NCI-H82 treated with DMSO at 0.1 percent for 48 hours (cell line): Measurements from ENCODE around the gene ECI1.
A peak's percentile ranks its signal among the peaks of the same experiment; 100 is the strongest.

Source experiments
- DNase-seq: peaks from one replicate; lab custom pipeline; 2025; ENCODE audit not compliant: unreplicated experiment; lab: John Stamatoyannopoulos, UW

The ECI1 gene, protein sequence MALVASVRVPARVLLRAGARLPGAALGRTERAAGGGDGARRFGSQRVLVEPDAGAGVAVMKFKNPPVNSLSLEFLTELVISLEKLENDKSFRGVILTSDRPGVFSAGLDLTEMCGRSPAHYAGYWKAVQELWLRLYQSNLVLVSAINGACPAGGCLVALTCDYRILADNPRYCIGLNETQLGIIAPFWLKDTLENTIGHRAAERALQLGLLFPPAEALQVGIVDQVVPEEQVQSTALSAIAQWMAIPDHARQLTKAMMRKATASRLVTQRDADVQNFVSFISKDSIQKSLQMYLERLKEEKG

DNA sequence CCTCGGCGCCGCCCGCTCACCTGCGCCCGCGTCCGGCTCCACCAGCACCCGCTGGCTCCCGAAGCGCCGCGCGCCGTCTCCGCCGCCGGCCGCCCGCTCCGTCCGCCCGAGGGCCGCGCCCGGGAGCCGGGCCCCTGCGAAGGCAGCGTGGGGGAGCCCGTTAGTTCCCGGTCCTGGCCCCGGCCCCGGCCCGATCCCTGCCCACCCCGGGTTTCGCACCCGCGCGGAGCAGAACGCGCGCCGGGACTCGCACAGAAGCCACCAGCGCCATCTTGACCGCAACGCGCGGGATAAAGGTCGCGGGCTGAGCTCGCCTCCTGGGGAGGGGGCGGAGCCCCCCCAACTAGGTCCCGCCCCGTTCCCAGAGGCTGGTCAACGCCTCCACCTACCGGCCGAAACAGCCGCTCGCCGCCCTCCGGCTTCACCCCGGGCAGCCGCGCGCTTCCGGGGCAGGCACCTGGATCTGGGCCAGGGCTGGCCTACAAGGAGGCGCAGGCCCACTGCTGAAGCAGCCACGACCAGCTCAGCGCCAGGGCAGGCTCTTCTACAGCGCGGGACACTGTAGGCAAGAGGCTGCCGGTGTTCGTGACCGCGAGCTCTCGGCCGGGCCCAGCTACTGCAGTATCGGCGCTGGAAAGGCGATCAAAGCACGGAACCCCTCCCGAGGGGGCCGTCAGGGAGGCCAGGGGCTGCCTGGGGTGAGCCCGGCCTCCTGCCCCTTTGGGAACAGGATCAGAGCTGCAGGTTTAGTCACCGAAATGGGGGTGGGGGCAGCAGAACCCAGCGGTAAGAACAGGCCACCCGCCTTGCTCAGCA, at the start of gene ECI1:
Gene ECI1, minus strand, starts transcription at position 292 of the 816 bp plus-strand sequence. Its CDS starts 21 bp downstream, at position 271.
- peak; percentile 83 for DNase-seq

DNA sequence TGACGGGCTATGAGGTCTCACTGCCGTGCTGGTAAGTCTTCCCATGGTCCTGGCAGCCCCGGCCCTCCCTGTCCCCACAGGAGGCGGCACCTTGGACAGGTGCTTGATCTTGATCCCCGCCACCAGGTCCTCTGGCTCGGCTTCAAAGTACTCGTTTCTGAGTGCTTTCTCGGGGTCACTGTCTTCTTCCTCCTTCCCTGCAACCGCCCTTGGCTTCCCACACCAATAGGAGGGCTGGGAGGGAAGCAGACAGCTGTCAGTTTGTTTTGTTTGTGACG, 48.5 kb upstream of the ECI1 start:
- no peak for DNase-seq

DNA sequence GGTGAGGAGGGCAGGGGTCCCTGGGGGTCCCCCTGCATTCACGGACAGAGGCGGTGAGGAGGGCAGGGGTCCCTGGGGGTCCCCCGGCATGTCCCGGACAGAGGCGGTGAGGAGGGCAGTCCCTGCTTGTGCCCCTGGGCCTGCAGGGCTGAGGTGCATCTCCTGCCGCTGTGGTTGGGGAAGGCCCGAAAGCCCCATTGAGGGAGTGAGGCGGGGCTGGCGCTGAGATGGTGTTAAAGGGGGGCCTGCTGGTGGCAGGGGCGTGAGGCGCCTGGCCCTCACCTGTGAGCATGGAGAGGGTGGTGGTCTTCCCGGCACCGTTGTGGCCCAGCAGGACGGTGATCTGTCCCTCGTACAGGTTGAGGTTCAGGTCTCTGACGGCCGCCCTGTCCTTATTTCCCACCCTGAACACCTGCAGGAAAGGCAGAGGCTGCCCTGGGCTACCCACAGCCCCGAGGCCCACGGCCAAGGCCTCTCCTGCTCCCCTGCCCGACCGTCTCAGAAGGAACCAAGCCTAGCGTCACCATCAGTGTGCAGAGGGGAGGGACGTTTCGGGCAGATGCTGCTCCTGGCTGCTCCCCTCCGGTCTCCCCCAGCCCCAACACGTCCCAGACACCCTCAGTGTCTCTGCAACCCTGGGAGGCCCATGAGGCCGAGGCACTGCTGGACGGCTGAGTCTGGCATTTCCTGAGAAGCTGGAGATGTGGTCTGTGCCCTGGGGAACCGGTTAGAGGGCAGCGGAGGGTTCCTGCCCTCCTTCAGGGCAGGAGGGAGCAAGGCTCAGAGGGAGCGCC, 47.9 kb upstream of the ECI1 start:
- DNase-seq, result no peak

DNA sequence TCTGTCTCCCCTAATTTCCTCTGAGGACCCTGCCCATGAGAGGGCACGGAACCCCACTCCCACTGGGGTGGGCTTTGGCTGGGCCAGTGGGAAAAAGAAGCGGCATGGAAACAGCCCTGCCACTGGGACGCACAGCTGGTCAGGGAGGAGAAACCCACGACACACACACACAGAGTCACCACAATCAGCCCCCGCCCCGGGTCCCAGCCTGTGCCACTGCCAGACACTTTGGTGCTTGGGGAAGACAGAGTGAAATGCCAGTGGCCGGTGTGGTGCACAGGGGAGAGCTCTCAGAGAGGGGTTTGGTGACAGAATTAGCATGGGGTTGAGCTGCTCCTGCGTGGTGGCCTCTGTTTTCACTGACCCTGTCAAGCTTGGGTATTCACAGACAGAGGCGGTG, 47.2 kb upstream of the ECI1 start:
- no peak for DNase-seq

DNA sequence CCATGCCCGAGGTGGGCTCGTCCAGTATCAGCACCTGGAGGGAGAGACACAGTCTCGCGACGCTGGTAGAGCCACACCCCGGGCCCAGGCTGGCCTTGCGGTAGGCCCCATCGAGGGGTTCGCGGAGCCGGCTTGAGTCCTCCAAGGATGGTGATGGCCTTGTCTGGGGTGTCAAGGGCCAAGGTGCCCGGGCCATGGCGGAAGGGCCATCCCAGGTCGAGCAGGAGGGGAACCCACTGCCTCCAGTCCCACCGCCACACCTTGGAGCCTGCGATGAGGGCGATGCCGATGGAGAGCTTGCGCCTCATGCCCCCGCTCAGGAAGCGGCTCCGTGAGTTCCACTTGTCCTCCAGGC, 46.1 kb upstream of the ECI1 start:
- DNase-seq, result no peak

DNA sequence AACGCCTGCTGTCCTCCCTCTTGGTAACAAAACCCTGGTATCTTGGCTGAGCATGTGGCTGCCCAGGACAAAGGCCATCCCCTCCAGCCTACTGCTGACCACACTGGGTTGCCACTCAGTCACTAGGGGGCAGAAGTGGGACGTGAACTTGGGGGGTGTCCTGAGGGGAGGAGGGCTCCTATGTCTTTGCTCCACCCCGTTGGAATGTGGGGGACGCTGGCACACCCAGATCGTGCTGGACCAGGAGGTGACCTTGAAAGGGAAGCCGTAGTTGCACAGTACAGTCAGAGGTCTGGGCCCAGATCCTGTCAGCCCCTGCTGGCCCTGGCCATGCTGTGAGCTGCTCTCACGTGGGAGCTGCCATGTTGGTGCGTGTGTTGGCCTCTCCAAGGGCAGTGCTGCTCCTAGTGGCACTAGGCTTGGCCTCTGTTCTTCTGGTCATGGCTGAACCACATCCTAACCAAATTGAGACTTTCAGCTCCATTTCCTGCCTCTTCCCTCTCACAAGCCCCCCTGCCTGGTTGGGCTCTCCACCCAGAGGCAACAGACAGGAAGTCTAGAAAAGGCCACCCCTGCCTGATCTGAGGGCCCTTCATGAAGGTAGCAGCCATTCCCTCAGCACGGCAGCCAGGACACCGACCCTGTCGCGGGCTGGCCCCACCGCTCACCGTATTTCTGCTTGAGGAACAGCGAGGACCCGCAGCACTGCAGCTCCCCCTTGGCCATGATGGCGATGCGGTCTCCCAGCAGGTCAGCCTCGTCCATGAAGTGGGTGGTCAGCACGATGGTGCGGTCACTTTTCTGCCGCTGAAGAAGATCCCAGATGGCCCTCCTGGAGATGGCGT, 45.5 kb upstream of the ECI1 start:
- DNase-seq, result no peak

DNA sequence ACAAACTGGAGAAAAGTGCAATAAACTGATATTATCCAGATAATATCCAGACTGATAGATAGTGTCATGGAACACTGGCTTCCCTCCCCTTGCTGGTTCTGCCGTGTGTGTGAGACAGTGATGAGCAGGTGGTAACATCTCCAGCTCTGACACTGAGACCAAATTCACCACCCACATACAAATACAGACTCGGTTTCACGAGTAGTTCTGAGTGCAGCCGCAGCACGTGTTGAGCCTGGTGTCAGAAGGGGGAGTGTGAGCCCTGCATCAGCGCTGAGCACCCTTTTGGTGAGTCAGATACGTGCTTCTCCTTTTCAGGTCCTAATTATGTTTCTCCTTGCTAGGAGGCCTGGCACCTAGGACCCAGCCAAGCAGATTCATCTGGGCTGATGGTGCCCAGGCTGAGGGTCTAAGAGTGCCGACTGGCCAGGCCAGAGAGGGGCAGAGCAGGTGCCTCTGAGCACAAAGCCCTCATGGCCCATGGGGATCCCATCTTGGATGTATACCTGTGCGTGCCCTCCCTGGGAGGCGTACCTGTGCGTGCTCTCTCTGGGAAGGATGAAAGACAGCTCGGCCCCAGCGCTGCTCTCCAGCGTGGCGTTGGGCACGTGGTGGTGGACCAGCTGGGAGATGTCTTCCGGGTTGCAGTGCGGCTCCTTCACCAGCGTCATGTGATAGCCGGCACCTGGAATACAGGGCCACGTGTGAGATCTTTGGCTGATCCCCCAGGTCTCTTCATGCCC, 43.8 kb upstream of the ECI1 start:
- DNase-seq, result no peak

DNA sequence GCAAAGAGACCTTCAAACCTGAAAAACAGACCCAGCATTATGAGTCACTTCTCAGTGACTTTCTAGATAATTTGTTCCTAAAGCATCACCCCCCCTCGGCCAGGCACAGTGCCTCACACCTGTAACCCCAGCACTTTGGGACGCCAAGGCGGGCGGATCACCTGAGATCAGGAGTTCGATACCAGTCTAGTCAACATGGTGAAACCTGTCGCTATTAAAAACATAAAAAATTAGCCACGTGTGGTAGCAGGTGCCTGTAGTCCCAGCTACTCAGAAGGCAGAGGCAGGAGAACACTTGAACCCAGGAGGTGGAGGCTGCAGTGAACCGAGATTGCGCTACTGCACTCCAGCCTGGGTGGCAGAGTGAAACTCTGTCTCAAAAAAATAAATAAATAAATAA, 40.8 kb upstream of the ECI1 start:
- DNase-seq, result no peak

DNA sequence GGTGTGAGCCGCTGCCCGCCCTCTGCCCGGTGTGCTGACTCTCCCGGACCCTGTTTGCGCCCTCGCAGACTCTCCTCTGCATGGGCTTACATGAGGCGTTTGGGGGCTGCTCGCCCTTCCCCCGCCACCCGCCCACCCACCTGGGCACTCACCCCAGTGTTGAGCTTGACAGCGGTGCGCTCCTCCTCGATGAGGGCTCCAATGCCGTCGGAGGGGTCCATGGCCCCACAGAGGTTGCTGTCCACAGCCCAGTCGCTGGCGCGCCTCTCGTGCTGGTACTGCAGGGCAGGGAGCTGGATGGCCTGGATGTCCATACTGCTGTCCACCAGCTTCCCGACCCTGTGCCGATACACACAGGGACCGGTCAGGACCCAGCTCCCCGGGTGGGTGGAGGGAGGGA, 37.9 kb upstream of the ECI1 start:
- DNase-seq, result no peak

DNA sequence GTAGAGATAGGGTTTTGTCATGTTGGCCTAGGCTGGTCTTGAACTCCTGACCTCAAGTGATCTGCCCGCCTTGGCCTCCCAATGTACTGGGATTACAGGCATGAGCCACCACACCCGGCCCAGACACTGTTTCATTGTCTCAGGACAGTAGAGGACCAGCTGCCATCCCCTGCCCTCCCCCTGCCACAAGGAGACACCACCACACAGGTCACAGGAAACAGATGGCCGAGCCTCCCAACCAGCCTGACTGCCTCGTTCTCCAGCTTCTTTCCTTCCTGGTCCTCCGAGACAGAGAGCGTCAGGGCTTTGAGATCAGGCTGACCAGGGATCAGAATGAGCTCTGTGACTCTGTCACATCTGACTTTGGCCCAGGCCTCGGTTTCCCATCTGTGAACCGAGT, 37.3 kb upstream of the ECI1 start:
- no peak for DNase-seq

DNA sequence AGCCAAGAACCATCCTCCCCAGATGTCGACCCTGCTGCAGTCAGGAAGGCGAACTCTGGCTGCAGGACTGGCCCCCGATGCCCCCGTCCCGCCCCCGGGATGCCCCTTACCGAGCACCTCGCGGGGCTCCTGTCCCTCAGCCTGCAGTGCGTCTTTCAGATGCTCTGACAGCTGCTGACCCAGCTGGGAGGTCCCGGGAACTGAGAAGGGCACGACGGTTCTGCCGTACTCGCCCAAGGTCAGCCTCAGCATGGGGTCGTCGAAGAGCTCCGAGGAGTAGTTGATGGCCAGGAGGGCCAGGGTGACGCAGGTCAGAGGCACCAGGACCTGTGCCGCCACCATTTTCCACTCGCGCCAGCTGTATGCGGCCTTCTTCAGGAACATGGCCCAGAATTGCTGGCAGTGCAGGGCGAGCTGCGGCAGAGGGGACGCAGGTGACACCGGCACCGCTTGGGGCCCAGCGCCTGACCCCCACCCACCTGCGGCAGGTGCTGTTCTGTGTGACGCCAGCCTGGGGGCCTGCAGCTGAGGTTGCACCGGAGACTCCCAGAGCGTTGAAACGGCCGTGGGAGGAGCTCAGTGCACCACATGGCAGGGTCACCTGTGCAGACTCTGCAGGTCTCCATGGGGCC, 36.6 kb upstream of the ECI1 start:
- DNase-seq, result no peak

DNA sequence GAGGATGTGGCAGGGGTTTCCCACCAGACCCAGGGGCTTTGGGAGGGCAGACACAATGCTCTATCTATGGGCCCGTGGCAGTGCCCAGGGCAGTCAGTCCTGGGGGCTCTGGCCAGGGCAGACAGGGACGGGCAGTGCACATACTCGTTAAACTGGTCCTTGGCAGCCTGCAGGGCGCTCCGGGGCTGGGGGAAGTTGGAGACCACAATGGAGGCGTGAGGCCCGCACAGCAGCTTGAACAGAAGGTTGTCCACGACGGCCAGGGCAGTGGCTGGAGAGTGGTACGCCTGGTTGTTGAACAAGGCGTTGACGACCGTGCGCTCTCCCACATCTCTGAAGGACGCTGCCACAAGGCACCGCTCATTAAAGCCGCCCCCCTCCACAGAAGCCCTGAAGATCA, 35.2 kb upstream of the ECI1 start:
- DNase-seq, result no peak

DNA sequence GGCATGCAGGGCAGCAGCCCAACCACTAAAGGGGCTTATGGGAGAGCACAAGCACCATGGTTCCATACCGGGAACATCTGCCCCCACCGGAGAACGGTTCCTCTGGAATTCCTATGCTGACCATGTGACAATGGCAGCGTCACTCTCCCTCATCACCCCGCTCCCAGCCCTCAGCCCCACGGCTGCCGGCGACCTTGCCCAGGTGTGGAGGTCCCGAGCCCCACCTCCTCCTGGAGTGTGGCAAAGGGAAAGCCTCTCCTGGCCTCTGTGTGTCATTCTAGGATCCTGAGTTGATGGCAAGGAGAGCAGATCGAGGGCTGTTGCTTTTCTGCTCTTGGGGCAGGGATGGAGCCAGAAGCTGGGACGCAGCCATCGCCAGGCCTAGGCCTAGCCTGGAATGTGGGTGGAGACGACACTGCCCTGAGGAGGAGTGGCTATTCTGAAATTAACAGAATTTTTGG, 34.4 kb upstream of the ECI1 start:
- no peak for DNase-seq

DNA sequence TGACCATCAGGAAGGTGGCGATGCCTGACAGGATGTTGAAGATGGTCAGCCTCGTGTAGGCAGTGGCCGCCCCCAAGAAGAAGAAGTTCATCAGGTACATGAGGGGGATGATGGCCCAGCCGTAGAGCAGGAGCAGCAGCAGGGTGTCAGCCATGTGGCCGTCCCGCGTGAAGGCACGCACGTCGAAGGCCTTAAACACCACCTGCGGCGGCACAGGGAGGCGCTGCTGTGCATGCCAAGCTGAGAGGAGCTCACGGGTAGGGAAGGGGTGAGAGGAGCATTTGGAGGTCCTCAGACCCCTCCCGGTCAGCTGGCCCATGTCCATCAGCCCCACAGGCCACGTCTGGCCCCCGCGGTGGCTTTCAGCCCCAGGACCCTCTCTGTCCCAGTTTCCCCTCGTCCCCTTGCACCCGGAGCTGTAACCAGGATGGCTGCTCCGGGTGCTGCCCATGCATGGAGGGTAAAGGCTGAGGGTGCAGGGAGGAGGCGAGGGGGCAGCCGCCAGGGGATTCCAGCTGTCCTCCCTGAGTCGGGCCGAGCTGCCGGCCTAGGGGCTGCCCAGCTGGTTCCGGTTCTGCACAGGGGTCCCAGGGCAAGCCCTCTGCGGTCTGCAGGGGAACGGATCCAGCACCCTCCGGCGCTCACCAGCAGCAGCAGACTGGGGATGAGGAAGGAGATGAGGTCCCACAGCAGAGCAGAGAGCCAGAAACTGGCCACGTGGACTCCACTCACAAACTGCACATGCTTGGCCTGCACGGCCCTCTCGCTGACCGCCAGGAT, 33.6 kb upstream of the ECI1 start:
- DNase-seq, result no peak

DNA sequence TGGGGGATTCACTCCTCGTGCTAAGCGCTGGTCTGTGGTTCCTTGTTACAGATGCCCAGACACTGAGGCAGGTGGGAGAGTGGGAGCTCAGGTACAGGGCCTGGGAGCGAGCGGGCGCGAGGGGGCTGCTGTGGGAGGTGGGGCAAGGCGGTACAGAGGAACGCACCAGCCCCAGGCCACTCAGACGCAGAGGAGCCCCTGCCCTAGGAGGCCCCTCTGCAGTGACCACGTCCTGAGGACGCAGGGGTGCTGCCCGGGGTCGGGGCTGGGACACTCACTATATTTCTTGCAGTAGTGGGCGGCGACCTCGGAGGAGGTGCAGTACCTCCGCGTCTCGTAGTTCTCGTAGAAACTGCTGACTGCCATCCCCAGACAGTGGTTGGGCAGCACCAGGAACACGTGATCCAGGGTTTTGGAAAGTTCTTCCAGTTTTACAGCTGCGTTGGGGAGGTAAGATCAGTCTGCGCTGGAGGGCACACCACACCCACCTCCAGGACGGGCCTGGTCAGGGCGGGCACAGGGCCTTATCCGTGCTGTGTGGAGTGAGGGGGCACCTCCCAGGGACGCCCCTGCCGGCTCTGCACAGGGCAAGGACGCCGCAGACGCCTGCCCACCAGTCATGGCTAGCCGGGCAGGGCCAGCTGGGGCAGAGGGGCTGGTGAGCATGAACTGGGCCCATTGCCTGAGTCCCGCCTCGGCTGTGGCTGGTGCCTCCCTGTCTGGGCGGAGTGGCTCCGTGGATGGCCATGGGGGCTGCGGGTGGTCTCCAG, 32.8 kb upstream of the ECI1 start:
- no peak for DNase-seq

DNA sequence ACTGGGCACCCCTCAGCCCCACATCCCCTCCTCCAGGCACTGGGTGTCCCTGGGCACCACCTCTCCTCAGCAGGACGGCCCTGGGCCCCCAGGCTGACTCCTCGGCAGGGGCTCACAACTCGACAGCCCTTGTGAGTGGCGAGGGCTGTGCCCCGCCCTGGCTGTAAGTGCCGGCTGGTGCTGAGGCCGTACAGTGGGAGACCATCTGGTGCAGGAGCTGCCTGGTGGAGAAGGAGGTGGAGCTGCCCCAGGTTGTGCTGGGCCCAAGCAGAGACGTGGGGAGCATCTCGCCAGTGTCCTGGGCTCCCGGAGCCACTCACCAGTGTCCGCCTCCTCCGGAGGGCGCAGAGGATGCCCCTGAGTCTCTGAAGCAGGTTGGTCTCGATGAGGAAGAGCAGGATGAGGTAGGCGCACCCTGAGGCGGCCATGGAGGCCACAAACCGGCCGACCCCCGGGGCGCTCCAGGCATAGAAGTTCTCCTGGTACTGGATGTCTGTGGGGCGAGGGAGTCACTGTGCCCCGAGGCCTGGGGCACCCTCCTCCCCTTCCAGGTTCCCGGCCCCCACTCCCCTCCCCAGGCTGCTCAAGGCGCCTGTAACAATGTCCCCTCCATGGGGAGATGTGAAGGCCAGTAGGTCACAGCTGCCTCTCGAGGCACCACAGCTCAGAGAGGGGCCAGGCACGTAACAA, 31.6 kb upstream of the ECI1 start:
- no peak for DNase-seq

DNA sequence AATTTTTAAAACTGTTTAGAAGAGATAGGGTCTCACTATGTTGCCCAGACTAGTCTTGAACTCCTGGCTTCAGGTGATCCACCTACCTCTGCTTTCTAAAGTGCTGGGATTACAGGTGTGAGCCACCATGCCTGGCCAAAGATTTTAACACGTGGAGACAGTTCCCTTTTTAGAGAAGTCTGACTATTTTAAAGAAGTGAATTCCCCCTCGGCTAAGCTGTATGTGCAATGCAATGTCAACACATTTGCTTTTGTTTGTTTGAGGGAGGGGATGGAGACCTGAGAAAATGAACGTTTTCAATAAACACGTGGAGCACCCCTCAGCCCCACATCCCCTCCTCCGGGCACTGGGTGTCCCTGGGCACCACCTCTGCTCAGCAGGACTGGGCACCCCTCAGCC, 30.9 kb upstream of the ECI1 start:
- no peak for DNase-seq

DNA sequence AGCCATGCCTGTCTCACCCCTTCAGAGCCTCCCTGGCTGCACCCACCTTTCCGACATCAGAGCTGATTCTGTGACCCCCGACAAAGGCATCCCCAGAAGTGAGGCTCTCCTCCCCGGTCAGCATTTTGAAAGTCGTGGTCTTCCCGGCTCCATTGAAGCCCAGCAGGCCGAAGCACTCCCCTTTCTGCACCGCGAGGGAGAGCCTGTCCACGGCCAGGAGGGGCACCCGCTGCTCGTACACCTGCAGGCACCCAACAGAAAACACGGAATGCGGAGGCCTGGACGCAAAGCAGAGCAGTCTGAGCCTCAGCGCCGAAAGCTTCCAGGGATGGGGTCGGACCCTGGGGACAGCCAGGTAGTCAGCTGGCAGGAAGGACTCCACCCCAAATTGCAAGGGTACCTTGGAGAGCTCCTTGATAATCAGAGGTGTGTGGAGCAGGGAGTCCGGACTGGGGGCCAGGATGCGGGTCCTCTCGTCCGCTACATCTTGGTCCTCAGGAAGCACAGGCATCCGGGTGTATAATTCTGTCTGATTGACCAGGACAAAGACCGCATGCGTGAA, 29.7 kb upstream of the ECI1 start:
- DNase-seq, result no peak
